Right hindlimb (tissue), 1 donor: ENCODE measurements around the gene RPN2.

Experiments used
- DNase-seq: peaks from one replicate; pipeline ENCODE4 v3.0.0-alpha.2; 2018

The RPN2 gene

GRCh38 chr20:37188787-37189186 is 9.7 kb downstream of the RPN2 start:
- DNase-seq = no peak

- DNase-seq = no peak
These were observed 10.4 kb downstream of the RPN2 start for GRCh38 chr20:37189416-37190016.

GRCh38 chr20:37190354-37191112 is 11.4 kb downstream of the RPN2 start:
- DNase-seq = no peak

GRCh38 chr20:37192137-37192854 is 13.2 kb downstream of the RPN2 start:
- DNase-seq = peak; percentile 92

GRCh38 chr20:37193226-37193625 is 14.1 kb downstream of the RPN2 start:
- DNase-seq = no peak

- DNase-seq = no peak
These were observed 14.7 kb downstream of the RPN2 start for GRCh38 chr20:37193821-37194220.

- no peak for DNase-seq
These were observed 15.7 kb downstream of the RPN2 start for GRCh38 chr20:37194621-37195417.

GRCh38 chr20:37198932-37199660 is 20.0 kb downstream of the RPN2 start:
- DNase-seq = no peak

GRCh38 chr20:37200376-37200775 is 21.2 kb downstream of the RPN2 start:
- no peak for DNase-seq

- DNase-seq = no peak
These were observed 22.0 kb downstream of the RPN2 start for GRCh38 chr20:37200926-37201826.

GRCh38 chr20:37201827-37202162 is 22.7 kb downstream of the RPN2 start:
- no peak for DNase-seq

- DNase-seq = no peak
These were observed 23.3 kb downstream of the RPN2 start for GRCh38 chr20:37202267-37202943.

- DNase-seq = no peak
These were observed 24.9 kb downstream of the RPN2 start for GRCh38 chr20:37204056-37204455.

- no peak for DNase-seq
These were observed 26.0 kb downstream of the RPN2 start for GRCh38 chr20:37205130-37205529.

- DNase-seq = no peak
These were observed 26.7 kb downstream of the RPN2 start for GRCh38 chr20:37205794-37206193.

GRCh38 chr20:37207171-37207570 is 28.0 kb downstream of the RPN2 start:
- DNase-seq = no peak

- DNase-seq = no peak
These were observed 30.1 kb downstream of the RPN2 start for GRCh38 chr20:37209193-37209592.

GRCh38 chr20:37209661-37210314 is 30.7 kb downstream of the RPN2 start:
- DNase-seq = no peak

GRCh38 chr20:37218441-37218840 is 39.3 kb downstream of the RPN2 start:
- DNase-seq = no peak

- DNase-seq = no peak
These were observed 39.8 kb downstream of the RPN2 start for GRCh38 chr20:37218976-37219375.
